ENCODE results near the gene GPC5. TPM values are rescaled to one million over a fixed set of nuclear protein-coding genes. Genes with fewer than 3 reads are reported as not detected.
A peak's percentile ranks its signal among the peaks of the same experiment; 100 is the strongest.

Gene GPC5
- total and polyA plus RNA-seq, 9 of the 15 experiments (the other 6 are each of a cell fraction or from before 2014, with no cell fraction given): 0.18 to 0.27 TPM; not detected in 7

- TF ChIP-seq HMG20A (CRISPR knock-in tag; conservative IDR thresholded peaks at IDR 0.05) (no peak), DACH1 (IDR thresholded peaks at IDR 0.05; ENCODE audit: partially characterized antibody) (no peak), CREB3L1 (IDR thresholded peaks at IDR 0.05; ENCODE audit: borderline replicate concordance, low read depth) (no peak), ELF2 (CRISPR knock-in tag; IDR thresholded peaks at IDR 0.05) (no peak), ZNF395 (CRISPR knock-in tag; IDR thresholded peaks at IDR 0.05) (0 out of 2 replicates have a peak, but pooled peaks have one; percentile 15), FOXM1 (IDR thresholded peaks at IDR 0.05; ENCODE audit: low read depth) (no peak), FOXM1 (CRISPR knock-in tag; IDR thresholded peaks at IDR 0.05; ENCODE audit: low read depth) (no peak), MXD1 (CRISPR knock-in tag; IDR thresholded peaks at IDR 0.05; ENCODE audit: borderline replicate concordance, poor library complexity, severe bottlenecking) (no peak), FOSL1 (tag; conservative IDR thresholded peaks at IDR 0.05) (no peak), HDAC2 (IDR thresholded peaks at IDR 0.05) (no peak), HNRNPL (IDR thresholded peaks at IDR 0.05; ENCODE audit: low read depth, low read length) (no peak), ZBTB2 (IDR thresholded peaks at IDR 0.05) (no peak), PBX2 (CRISPR knock-in tag; IDR thresholded peaks at IDR 0.05; ENCODE audit: low read depth) (no peak), PBX2 (tag; conservative IDR thresholded peaks at IDR 0.05; ENCODE audit: low read depth) (no peak), XRCC5 (IDR thresholded peaks at IDR 0.05; ENCODE audit: low read depth, low read length) (no peak), ELF1 (tag; IDR thresholded peaks at IDR 0.05) (no peak), PPARD (CRISPR knock-in tag; IDR thresholded peaks at IDR 0.05) (no peak), NFRKB (IDR thresholded peaks at IDR 0.05; ENCODE audit: low read depth) (no peak), ZNF175 (CRISPR knock-in tag; IDR thresholded peaks at IDR 0.05; ENCODE audit: low read depth) (0 out of 2 replicates have a peak, but pooled peaks have one; percentile 31), MEF2D (tag; conservative IDR thresholded peaks at IDR 0.05; ENCODE audit: low read depth) (no peak)
These were observed 141.1 kb downstream of the GPC5 start (continued) for GRCh38 chr13:91539286-91540157.
